Measurements from ENCODE around the gene ZNF341. TPM values are rescaled to one million over a fixed set of nuclear protein-coding genes. Genes with fewer than 3 reads are reported as not detected.
"Not testable (repeated sequence)": the region's sequence is repeated elsewhere in the genome, so short reads cannot be mapped to it uniquely, and the experiment has no call there.

The ZNF341 gene
- total and polyA plus RNA-seq, 7 donors, result 1.2 to 7.9 (median 2.5) TPM

DNA sequence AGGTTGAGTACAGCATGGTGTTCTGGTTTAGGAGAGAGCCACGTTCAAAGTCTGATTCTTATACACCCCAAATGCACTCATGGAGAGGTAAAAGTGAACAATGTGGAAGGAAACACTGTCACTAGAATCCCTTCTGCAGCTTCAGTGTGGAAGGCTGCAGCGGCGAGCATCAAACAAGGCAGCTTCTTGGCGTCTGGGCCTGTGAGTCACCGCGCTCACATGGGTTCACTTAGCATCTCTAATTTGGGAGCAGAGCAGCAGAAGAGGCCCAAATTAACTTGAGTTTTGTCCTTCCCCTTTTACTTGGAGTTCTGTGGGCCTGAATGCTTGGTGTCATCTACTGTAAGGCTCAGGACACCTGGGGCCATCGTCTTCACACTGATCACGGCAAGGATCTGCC is 34.7 kb upstream of the ZNF341 start:
- H3K36me3 ChIP-seq, result no peaks in the 10 kb centered on the region
- intact Hi-C loops (cut with DNase I), result no loop called here
- no peak overlapping the region for H3K4me3 ChIP-seq
- 85 to 90% methylated on average over 8 of the region's 8 CpGs for WGBS, 2 donors
- DNase-seq, result peak; percentile 86
- TF ChIP-seq POLR2AphosphoS5 (IDR thresholded peaks at IDR 0.05) (peak in 2 of 4 donors; percentile 18 to 45), POLR2A (IDR thresholded peaks at IDR 0.05) (no peak)
- peak overlapping the region; percentile 18 to 80 (median 62) for H3K27ac ChIP-seq
- no peaks in the 10 kb centered on the region for H3K9me3 ChIP-seq
- H3K27me3 ChIP-seq, result no peaks in the 10 kb centered on the region
- peaks cover 0 to 29% (median 26%) of the 10 kb centered on the region in 4 donors for H3K4me1 ChIP-seq

DNA sequence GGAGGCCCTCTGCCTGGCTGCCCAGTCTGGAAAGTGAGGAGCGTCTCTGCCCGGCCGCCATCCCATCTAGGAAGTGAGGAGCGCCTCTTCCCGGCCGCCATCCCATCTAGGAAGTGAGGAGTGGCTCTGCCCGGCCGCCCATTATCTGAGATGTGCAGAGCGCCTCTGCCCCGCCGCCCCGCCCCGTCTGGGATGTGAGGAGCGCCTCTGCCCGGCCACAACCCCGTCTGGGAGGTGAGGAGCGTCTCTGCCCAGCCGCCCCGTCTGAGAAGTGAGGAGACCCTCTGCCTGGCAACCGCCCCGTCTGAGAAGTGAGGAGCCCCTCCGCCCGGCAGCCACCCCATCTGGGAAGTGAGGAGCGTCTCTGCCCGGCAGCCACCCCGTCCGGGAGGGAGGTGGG is 32.8 kb upstream of the ZNF341 start:
- H3K4me3 ChIP-seq; intact Hi-C loops (cut with DNase I); DNase-seq; H3K36me3 ChIP-seq; H3K27me3 ChIP-seq; H3K9me3 ChIP-seq; H3K27ac ChIP-seq: not testable (repeated sequence)
- H3K4me1 ChIP-seq, result peaks cover 0 to 35% (median 30%) of the 10 kb centered on the region in 4 donors
- WGBS, 2 donors, result 93 to 96% methylated on average over 19 to 20 of the region's 27 CpGs

DNA sequence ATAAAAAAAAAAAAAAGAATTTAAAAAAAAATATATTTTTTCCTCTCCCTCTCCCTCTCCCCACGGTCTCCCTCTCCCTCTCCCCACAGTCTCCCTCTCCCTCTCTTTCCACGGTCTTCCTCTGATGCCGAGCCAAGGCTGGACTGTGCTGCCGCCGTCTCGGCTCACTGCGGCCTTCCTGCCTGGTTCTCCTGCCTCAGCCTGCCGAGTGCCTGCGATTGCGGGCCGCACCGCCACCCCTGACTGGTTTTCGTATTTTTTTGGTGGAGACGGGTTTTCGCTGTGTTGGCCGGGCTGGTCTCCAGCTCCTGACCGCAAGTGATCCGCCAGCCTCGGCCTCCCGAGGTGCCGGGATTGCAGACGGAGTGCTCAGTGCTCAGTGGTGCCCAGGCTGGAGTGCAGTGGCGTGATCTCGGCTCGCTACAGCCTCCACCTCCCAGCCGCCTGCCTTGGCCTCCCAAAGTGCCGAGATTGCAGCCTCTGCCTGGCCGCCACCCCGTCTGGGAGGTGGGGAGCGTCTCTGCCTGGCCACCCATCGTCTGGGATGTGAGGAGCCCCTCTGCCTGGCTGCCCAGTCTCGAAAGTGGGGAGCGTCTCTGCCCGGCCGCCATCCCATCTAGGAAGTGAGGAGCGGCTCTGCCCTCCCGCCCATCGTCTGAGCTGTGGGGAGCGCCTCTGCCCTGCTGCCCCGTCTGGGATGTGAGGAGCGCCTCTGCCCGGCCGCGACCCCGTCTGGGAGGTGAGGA is 30.9 kb upstream of the ZNF341 start:
- H3K9me3 ChIP-seq; DNase-seq; H3K4me3 ChIP-seq; H3K27ac ChIP-seq; H3K36me3 ChIP-seq; H3K27me3 ChIP-seq; intact Hi-C loops (cut with DNase I): not testable (repeated sequence)
- WGBS, 2 donors, result 90 to 97% methylated on average over 45 of the region's 45 CpGs
- H3K4me1 ChIP-seq, result peaks cover 0 to 26% (median 23%) of the 10 kb centered on the region in 4 donors

DNA sequence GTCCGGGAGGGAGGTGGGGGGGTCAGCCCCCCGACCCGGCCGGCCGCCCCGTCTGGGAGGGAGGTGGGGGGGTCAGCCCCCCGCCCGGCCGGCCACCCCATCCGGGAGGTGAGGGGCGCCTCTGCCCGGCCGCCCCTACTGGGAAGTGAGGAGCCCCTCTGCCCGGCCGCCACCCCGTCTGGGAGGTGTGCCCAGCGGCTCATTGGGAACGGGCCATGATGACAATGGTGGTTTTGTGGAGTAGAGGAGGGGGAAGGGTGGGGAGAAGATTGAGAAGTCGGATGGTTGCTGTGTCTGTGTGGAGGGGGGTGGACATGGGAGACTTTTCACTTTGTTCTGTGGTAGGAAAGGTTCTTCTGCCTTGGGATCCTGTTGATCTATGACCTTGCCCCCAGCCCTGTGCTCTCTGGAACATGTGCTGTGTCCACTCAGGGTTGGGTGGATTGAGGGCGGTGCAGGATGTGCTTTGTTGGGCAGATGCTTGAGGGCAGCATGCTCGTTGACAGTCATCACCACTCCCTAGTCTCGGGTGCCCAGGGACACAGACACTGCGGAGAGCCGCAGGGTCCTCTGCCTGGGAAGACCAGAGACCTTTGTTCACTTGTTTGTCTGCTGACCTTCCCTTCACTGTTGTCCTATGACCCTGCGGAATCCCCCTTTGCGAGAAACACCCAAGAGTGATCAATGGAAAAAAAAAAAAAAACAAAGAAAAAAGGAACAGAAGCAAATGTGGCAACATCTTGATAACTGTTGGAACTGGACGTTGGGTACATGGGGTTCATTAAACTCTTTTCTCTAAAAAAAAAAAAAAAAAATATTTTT is 30.0 kb upstream of the ZNF341 start:
- Histone ChIP-seq H3K27me3 (no peaks in the 10 kb centered on the region), H3K9me3 (no peaks in the 10 kb centered on the region), H3K4me1 (peaks cover 0 to 18% (median 17%) of the 10 kb centered on the region in 4 donors), H3K27ac (no peak overlapping the region), H3K4me3 (no peak overlapping the region), H3K36me3 (peaks cover 0 to 9% (median 0%) of the 10 kb centered on the region in 4 donors)
- 92% methylated on average over 27 of the region's 27 CpGs for WGBS, 2 donors
- no peak for DNase-seq
- TF ChIP-seq POLR2A (IDR thresholded peaks at IDR 0.05) (no peak), POLR2AphosphoS5 (IDR thresholded peaks at IDR 0.05) (no peak), EP300 (IDR thresholded peaks at IDR 0.05) (no peak)
- TF ChIP-seq, protein P1, sequence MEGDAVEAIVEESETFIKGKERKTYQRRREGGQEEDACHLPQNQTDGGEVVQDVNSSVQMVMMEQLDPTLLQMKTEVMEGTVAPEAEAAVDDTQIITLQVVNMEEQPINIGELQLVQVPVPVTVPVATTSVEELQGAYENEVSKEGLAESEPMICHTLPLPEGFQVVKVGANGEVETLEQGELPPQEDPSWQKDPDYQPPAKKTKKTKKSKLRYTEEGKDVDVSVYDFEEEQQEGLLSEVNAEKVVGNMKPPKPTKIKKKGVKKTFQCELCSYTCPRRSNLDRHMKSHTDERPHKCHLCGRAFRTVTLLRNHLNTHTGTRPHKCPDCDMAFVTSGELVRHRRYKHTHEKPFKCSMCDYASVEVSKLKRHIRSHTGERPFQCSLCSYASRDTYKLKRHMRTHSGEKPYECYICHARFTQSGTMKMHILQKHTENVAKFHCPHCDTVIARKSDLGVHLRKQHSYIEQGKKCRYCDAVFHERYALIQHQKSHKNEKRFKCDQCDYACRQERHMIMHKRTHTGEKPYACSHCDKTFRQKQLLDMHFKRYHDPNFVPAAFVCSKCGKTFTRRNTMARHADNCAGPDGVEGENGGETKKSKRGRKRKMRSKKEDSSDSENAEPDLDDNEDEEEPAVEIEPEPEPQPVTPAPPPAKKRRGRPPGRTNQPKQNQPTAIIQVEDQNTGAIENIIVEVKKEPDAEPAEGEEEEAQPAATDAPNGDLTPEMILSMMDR (IDR thresholded peaks at IDR 0.05), result no peak
- intact Hi-C loops (cut with DNase I), result no loop called here

DNA sequence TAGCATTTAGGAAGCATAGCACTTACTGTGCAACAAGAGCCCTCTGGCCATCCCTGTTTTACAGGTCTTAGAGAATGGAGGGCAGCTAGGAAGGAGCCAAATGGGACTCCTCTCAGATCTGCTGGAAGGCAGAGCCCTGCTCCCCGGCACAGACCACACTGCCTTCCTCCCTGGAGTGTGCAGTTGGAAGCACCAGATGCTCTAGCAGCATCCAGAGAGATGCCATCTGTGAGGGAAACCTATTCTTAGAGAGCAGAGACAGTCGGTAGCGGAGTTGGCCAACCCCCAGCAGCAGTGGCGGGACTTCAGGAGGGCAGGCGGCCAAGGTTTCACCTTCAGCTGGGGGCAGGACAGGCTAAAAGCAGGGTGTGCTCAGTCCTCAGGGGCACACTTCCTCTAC is 28.9 kb upstream of the ZNF341 start:
- intact Hi-C loops (cut with DNase I), result no loop called here
- 79 to 94% methylated on average over 5 of the region's 5 CpGs for whole genome bisulfite sequencing, 2 donors
- Histone ChIP-seq H3K27ac (peak overlapping the region in 1 of 4 donors; percentile 12), H3K4me3 (no peak overlapping the region), H3K27me3 (no peaks in the 10 kb centered on the region), H3K4me1 (peaks cover 0 to 10% (median 8%) of the 10 kb centered on the region in 4 donors), H3K36me3 (peaks cover 0 to 19% (median 4%) of the 10 kb centered on the region in 4 donors), H3K9me3 (no peaks in the 10 kb centered on the region)
- no peak for TF ChIP-seq EP300 (IDR thresholded peaks at IDR 0.05)
- TF ChIP-seq, protein P1 (IDR thresholded peaks at IDR 0.05), result no peak
- TF ChIP-seq POLR2A (IDR thresholded peaks at IDR 0.05), result no peak
- no peak for TF ChIP-seq POLR2AphosphoS5 (IDR thresholded peaks at IDR 0.05)
- DNase-seq, result peak; percentile 77

DNA sequence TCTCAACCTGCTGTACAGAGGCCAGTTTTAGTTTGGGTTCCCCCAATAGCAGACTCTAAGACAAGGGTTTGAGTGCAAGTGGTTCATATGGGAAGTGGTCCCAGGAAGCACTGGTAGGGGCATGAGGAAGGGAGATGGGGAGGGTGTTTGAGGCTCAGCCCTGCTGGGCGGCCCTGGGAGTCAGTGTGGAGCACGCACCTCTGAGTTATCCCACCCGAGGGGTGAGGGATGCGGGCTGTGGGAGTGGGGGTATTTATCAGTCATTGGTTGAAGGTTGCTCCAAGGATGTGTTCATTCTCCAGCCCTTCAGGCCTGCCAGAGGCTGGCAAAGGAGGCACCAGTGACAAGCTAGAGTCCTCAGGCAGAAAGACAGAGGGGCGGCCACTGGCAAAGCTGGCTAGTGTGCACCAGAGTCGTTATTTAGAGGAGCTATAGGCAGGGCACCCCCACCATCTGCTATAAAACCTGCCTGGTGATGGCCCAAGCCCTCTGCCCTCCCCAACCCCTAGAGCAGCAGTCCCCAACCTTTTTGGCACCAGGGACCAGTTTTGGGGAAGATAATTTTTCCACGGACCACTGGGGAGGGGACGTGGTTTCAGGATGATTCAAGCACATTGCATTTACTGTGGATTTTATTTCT is 28.2 kb upstream of the ZNF341 start:
- no peak overlapping the region for H3K27ac ChIP-seq
- no peak for TF ChIP-seq POLR2AphosphoS5 (IDR thresholded peaks at IDR 0.05)
- TF ChIP-seq, protein P1 (IDR thresholded peaks at IDR 0.05), result no peak
- TF ChIP-seq POLR2A (IDR thresholded peaks at IDR 0.05), result no peak
- no peaks in the 10 kb centered on the region for H3K27me3 ChIP-seq
- H3K4me3 ChIP-seq, result no peak overlapping the region
- H3K36me3 ChIP-seq, result peaks cover 0 to 20% (median 4%) of the 10 kb centered on the region in 4 donors
- H3K4me1 ChIP-seq, result peaks cover 0 to 10% (median 8%) of the 10 kb centered on the region in 4 donors
- WGBS, 2 donors, result 94 to 95% methylated on average over 8 of the region's 8 CpGs
- intact Hi-C loops (cut with DNase I), result no loop called here
- no peak for DNase-seq
- H3K9me3 ChIP-seq, result no peaks in the 10 kb centered on the region

All from sigmoid colon (tissue), 7 donors.